ENCODE results near the gene SLC25A30. TPM values are rescaled to one million over a fixed set of nuclear protein-coding genes. Genes with fewer than 3 reads are reported as not detected.
A peak's percentile ranks its signal among the peaks of the same experiment; 100 is the strongest.

SLC25A30 gene, protein sequence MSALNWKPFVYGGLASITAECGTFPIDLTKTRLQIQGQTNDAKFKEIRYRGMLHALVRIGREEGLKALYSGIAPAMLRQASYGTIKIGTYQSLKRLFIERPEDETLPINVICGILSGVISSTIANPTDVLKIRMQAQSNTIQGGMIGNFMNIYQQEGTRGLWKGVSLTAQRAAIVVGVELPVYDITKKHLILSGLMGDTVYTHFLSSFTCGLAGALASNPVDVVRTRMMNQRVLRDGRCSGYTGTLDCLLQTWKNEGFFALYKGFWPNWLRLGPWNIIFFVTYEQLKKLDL
- total RNA-seq, result 10 to 100 TPM; 18.9 to 21.2 TPM

DNA sequence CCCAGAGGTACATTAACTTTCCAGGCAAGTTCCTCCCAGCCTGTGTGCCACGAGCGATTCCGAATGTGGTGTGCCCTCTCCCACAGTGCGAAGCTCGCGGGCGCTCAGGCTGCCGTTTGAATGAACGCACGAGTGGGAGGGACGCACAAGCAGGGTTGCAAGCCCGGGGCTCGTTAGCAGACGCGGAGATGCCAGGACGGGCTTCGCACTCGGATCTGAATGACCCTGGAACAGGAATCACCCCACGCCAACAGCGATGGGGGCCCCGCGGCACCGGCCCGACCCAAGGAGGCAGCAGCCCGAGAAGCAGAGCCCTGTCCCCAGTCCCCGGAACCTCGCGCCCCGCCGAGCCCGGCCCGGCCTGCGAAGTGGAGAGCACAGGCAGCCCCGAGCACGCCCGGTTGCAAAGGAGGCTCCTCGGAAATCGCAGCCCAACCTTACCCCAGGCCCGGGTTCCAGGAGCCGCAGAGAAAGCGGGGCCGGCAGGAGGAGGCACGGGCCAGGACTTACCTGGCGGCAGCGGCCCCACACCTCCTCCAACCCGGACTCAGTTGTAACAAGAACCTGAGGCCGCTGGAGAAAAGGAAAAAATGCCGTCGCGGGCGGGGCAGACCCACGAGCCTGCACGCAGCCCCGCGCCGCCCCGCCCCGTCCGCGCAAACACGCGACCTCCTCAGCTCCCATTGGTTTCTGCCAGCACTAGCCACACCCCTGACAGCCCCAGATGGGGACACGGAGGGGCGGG is at the start of gene SLC25A30:
TSS of gene SLC25A30 (minus strand) at position 584 of the 745 bp plus-strand sequence. CDS start 6,948 bp downstream, outside the sequence.
- Mint-ChIP-seq H3K4me1 (ENCODE audit: low read depth) (peaks cover 18% of the 10 kb centered on the region), H3K9me3 (no peaks in the 10 kb centered on the region), H3K27me3 (no peaks in the 10 kb centered on the region), H3K4me3 (peak within 1 kb of the TSS; percentile 86), H3K36me3 (ENCODE audit: low read depth) (peaks cover 3% of the 10 kb centered on the region), H3K27ac (peak within 1 kb of the TSS; percentile 94)
- CTCF ChIA-PET, result interaction anchor here (2.0 to 6.0 kb wide), 3 partner anchors 13 to 47 kb away, joined by 7 to 37 read pairs (median 16); no protein-coding TSS in a partner anchor
- DNase-seq (peak; percentile 94), ATAC-seq (peak; percentile 92)
- intact Hi-C loops (cut with micrococcal nuclease), result no loop called here
- no peak for TF ChIP-seq CTCF (IDR thresholded peaks at IDR 0.05)
- POLR2A ChIA-PET, result interaction anchor here (0.6 to 4.5 kb wide), 10 partner anchors 15 to 138 kb away, joined by 3 to 28 read pairs (median 4); partner anchors contain the start of gene COG3

GRCh38 chr13:45466359-45466758 is 48.2 kb upstream of the SLC25A30 start:
- CTCF ChIA-PET, result interaction anchor here (1.0 to 1.8 kb wide), 3 partner anchors 16 to 82 kb away, joined by 3 to 4 read pairs (median 3); no protein-coding TSS in a partner anchor
- intact Hi-C loops (cut with micrococcal nuclease), result no loop called here

DNA sequence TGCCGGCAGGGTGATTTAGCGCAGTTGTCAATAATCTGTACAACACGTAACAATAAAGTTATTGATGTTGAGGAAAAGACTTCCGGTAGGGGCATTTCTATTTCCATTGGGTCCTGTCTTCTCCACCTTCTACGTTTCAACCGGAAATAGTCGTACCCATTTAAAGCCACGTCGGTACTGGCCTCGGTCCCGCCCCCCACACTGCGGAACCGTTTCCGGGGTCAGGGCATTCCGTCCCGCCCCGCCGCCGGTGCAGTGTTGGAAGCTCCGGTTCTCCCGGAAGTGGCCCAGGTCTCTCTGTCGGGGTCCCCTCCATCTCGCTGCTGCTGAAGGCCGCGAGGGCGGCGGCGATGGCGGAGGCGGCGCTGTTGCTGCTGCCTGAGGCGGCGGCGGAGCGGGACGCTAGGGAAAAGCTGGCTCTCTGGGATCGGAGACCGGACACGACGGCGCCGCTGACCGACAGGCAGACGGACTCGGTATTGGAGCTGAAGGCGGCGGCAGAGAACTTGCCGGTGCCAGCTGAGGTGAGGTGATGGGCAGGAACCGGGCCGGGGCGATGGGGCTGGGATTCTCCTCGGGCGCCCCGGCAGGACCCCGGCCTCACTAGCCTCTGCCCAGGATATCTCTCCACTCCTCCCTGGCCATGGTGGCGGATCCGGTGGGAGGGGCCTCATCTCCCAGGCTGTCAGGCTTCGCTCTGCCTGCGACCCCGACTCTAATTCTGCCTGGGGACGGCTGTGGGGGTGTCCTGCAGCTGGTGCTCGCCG is 46.7 kb upstream of the SLC25A30 start, which contains the start of gene COG3:
TSS of gene COG3 (plus strand) at position 253 of the 767 bp plus-strand sequence. CDS start at position 351, 98 bp downstream.
- no peak for TF ChIP-seq CTCF (IDR thresholded peaks at IDR 0.05)
- CTCF ChIA-PET, result interaction anchor here (0.8 to 3.6 kb wide), 6 partner anchors 9 to 94 kb away, joined by 3 to 14 read pairs (median 5); no protein-coding TSS in a partner anchor
- POLR2A ChIA-PET, result interaction anchor here (0.5 to 2.1 kb wide), 10 partner anchors 10 to 124 kb away, joined by 3 to 11 read pairs (median 5); partner anchors contain the start of genes SLC25A30 and TPT1
- intact Hi-C loops (cut with micrococcal nuclease), result no loop called here
- Mint-ChIP-seq H3K4me1 (ENCODE audit: low read depth) (peaks cover 43% of the 10 kb centered on the region), H3K9me3 (no peaks in the 10 kb centered on the region), H3K4me3 (peak within 1 kb of the TSS; percentile 93), H3K27ac (peak within 1 kb of the TSS; percentile 95), H3K27me3 (no peaks in the 10 kb centered on the region), H3K36me3 (ENCODE audit: low read depth) (peaks cover 3% of the 10 kb centered on the region)
- ATAC-seq (peak; percentile 98), DNase-seq (peak; percentile 97)

More at GRCh38 chr13:45466359-45466758, 48.2 kb upstream of the SLC25A30 start:
- Mint-ChIP-seq H3K4me1 (ENCODE audit: low read depth) (peaks cover 52% of the 10 kb centered on the region), H3K4me3 (peak overlapping the region; percentile 93), H3K36me3 (ENCODE audit: low read depth) (peaks cover 9% of the 10 kb centered on the region), H3K27me3 (no peaks in the 10 kb centered on the region), H3K9me3 (no peaks in the 10 kb centered on the region), H3K27ac (peak overlapping the region; percentile 95)
- DNase-seq (no peak), ATAC-seq (no peak)
- POLR2A ChIA-PET, result no interaction called here
- no peak for TF ChIP-seq CTCF (IDR thresholded peaks at IDR 0.05)

DNA sequence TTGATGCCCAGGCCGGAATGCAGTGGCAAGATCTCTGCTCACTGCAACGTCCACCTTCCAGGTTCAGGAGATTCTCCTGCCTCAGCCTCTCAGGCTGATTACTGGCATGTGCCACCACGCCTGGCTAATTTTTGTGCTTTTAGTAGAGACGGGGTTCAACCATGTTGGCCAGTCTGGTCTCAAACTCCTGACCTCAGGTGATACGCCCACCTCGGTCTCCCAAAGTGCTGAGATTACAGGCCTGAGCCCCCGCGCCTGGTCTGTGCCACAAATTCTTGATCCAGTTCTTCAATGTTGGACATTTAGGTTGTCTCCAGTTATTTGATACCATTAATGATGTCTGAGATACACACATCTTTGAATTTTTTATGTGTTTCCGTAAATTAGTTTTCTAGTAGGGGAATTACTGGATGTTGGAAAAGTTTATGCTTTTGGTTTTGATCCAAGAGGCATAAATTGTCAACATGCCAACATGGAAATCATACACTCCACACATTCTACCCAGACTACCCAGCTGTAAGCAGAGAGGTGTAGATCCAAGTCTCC is 46.0 kb upstream of the SLC25A30 start:
- CTCF ChIA-PET, result interaction anchor here (1.3 to 3.6 kb wide), 4 partner anchors 10 to 94 kb away, joined by 4 to 14 read pairs (median 6); no protein-coding TSS in a partner anchor
- ATAC-seq, result no peak
- peak overlapping the region; percentile 93 for H3K4me3 Mint-ChIP-seq
- peak; percentile 70 for TF ChIP-seq CTCF (IDR thresholded peaks at IDR 0.05)
- H3K36me3 Mint-ChIP-seq (ENCODE audit: low read depth), result peaks cover 3% of the 10 kb centered on the region
- H3K27me3 Mint-ChIP-seq, result no peaks in the 10 kb centered on the region
- peak overlapping the region; percentile 95 for H3K27ac Mint-ChIP-seq
- H3K9me3 Mint-ChIP-seq, result no peaks in the 10 kb centered on the region
- POLR2A ChIA-PET, result interaction anchor here (0.5 to 2.1 kb wide), 9 partner anchors 19 to 124 kb away, joined by 3 to 11 read pairs (median 6); partner anchors contain the start of genes SLC25A30 and TPT1
- no peak for DNase-seq
- H3K4me1 Mint-ChIP-seq (ENCODE audit: low read depth), result peaks cover 37% of the 10 kb centered on the region
- intact Hi-C loops (cut with micrococcal nuclease), result no loop called here

Data from activated CD8-positive, alpha-beta T cell treated with anti-CD3 and anti-CD28 coated beads for 36 hours (primary cell).